CD14-positive monocyte (primary cell): ENCODE measurements around the gene NIPBL. TPM values are rescaled to one million over a fixed set of nuclear protein-coding genes. Genes with fewer than 3 reads are reported as not detected.
A peak's percentile ranks its signal among the peaks of the same experiment; 100 is the strongest.
"Not testable (repeated sequence)": the region's sequence is repeated elsewhere in the genome, so short reads cannot be mapped to it uniquely, and the experiment has no call there.

Experiments
- DNase-seq, 3 donors: peaks; one replicate each; pipeline ENCODE4 v3.0.0-alpha.2; 2011 to 2022
- H2AFZ ChIP-seq: 2 replicates; pipeline ENCODE4 v1.6.0; 2012; ENCODE audit warnings: mild to moderate bottlenecking, low read depth, low read length, inconsistent platforms; ENCODE audit not compliant: insufficient read depth, poor library complexity, severe bottlenecking
- H3K27ac ChIP-seq, 2 donors: 1 replicate in 1 of 2; 2 replicates in 1 of 2; pipeline ENCODE4 v1.5.1; 2012 to 2013; ENCODE audit warnings: low read length in 2 of 2, control low read depth in 1 of 2, inconsistent platforms in 1 of 2, low read depth in 1 of 2, mild to moderate bottlenecking in 1 of 2
- H3K27me3 ChIP-seq, 2 donors: one replicate each; pipeline versions ENCODE4 v1.6.0 to v1.6.1; 2011 to 2013; ENCODE audit warnings: low read length in 2 of 2; ENCODE audit not compliant: control insufficient read depth in 2 of 2, insufficient read depth in 2 of 2
- H3K36me3 ChIP-seq, 2 donors: replicated peaks in 1 of 2; 1 replicate in 1 of 2; 2 replicates in 1 of 2; pipeline versions ENCODE4 v1.5.1 to v1.6.1; 2012 to 2013; ENCODE audit warnings: low read length in 2 of 2, control low read depth in 1 of 2, inconsistent platforms in 1 of 2, mild to moderate bottlenecking in 1 of 2; ENCODE audit not compliant: insufficient read depth in 2 of 2, control insufficient read depth in 1 of 2
- H3K4me1 ChIP-seq, 2 donors: 1 replicate in 1 of 2; 2 replicates in 1 of 2; pipeline versions ENCODE4 v1.5.1 to v1.6.1; 2012 to 2013; ENCODE audit warnings: low read length in 2 of 2, control low read depth in 1 of 2, inconsistent platforms in 1 of 2, mild to moderate bottlenecking in 1 of 2, moderate library complexity in 1 of 2; ENCODE audit not compliant: insufficient read depth in 2 of 2, control insufficient read depth in 1 of 2
- H3K4me2 ChIP-seq: replicated peaks from 2 replicates; pipeline ENCODE3; 2012; ENCODE audit warnings: low read length, moderate library complexity, mild to moderate bottlenecking; ENCODE audit not compliant: poor library complexity, severe bottlenecking; ENCODE audit errors: extremely low read depth
- H3K4me3 ChIP-seq, 3 experiments: fragments of 200-600 bp in 1 of 3; sonication (generic) in 1 of 3; replicated peaks in 1 of 3; 1 replicate in 2 of 3; 2 replicates in 1 of 3; pipeline ENCODE4 v1.5.1; 2011 to 2013; ENCODE audit warnings: low read length in 3 of 3, mild to moderate bottlenecking in 3 of 3, control low read depth in 2 of 3, low read depth in 2 of 3, inconsistent platforms in 1 of 3, moderate library complexity in 1 of 3
- H3K79me2 ChIP-seq: 2 replicates; pipeline ENCODE4 v1.6.0; 2012; ENCODE audit warnings: mild to moderate bottlenecking, control low read depth, inconsistent platforms, low read length, moderate library complexity; ENCODE audit not compliant: insufficient read depth
- H3K9ac ChIP-seq: 2 replicates; pipeline ENCODE4 v1.6.0; 2017; ENCODE audit warnings: low read length, mild to moderate bottlenecking; ENCODE audit not compliant: insufficient read depth, poor library complexity, severe bottlenecking
- H3K9me3 ChIP-seq, 2 donors: replicated peaks in 1 of 2; 1 replicate in 1 of 2; 2 replicates in 1 of 2; pipeline versions ENCODE4 v1.5.1 to v1.6.1; 2012 to 2013; ENCODE audit warnings: low read length in 2 of 2, control low read depth in 1 of 2; ENCODE audit not compliant: control insufficient read depth in 1 of 2, insufficient read depth in 1 of 2
- H4K20me1 ChIP-seq: 2 replicates; pipeline ENCODE4 v1.6.0; 2012; ENCODE audit warnings: mild to moderate bottlenecking, low read length, control low read depth, moderate library complexity; ENCODE audit not compliant: insufficient read depth
- H3K27ac Mint-ChIP-seq, 7 donors: one replicate each; pipeline ENCODE4 v1.8.0; 2020; ENCODE audit warnings: mild to moderate bottlenecking in 7 of 7, mixed read lengths in 7 of 7, moderate library complexity in 6 of 7, inconsistent platforms in 2 of 7
- H3K27me3 Mint-ChIP-seq, 3 donors: one replicate each; pipeline ENCODE4 v1.8.0; 2021 to 2022; ENCODE audit warnings: low read depth in 3 of 3, mild to moderate bottlenecking in 3 of 3, mixed read lengths in 3 of 3, moderate library complexity in 3 of 3, inconsistent platforms in 1 of 3
- H3K36me3 Mint-ChIP-seq, 2 donors: one replicate each; pipeline ENCODE4 v1.8.0; 2020; ENCODE audit warnings: mixed read lengths in 2 of 2, inconsistent platforms in 1 of 2, mild to moderate bottlenecking in 1 of 2
- H3K4me1 Mint-ChIP-seq: one replicate; pipeline ENCODE4 v1.8.0; 2020; ENCODE audit warnings: mild to moderate bottlenecking, mixed read lengths
- H3K4me3 Mint-ChIP-seq, 2 donors: one replicate each; pipeline ENCODE4 v1.8.0; 2020; ENCODE audit warnings: mild to moderate bottlenecking in 2 of 2, mixed read lengths in 2 of 2, moderate library complexity in 1 of 2
- H3K9me3 Mint-ChIP-seq, 7 donors: one replicate each; pipeline ENCODE4 v1.8.0; 2020 to 2022; ENCODE audit warnings: mixed read lengths in 7 of 7, mild to moderate bottlenecking in 6 of 7, moderate library complexity in 6 of 7, inconsistent platforms in 2 of 7
- WGBS: methylation state at CpG from one replicate; pipeline ENCODE4 v1.1.5; 2013; ENCODE audit warnings: missing lambda C conversion rate; ENCODE audit not compliant: insufficient coverage; 5-methylcytosine and 5-hydroxymethylcytosine counted together
- intact Hi-C, 2 donors: fragments of 100-400 bp; cut with micrococcal nuclease; formaldehyde crosslinking; loops; one replicate each; pipeline versions ENCODE4 v1.15.0 to v1.15.1; 2023
- polyA plus RNA-seq, 3 donors: library from polyadenylated mRNA; depleted of rRNA in 1 of 3; unstranded in 2 of 3; stranded (reverse) in 1 of 3; fragments of 300-500 nt in 2 of 3; fragments of >200 nt in 1 of 3; fragmentation: Illumina TruSeq in 2 of 3; gene quantifications; 1 replicate in 2 of 3; 2 replicates in 1 of 3; pipeline ENCODE4 v1.2.3, GENCODE V29; 2012 to 2021
- TF ChIP-seq, protein P1 (sequence below): fragments of 200-600 bp; IDR thresholded peaks from one replicate; pipeline ENCODE4 v1.8.0; 2022; ENCODE audit warnings: antibody characterized with exemption, mild to moderate bottlenecking

The NIPBL gene
- polyA plus RNA-seq, 3 donors: 6.6 to 36.0 (median 16.2) TPM

DNA sequence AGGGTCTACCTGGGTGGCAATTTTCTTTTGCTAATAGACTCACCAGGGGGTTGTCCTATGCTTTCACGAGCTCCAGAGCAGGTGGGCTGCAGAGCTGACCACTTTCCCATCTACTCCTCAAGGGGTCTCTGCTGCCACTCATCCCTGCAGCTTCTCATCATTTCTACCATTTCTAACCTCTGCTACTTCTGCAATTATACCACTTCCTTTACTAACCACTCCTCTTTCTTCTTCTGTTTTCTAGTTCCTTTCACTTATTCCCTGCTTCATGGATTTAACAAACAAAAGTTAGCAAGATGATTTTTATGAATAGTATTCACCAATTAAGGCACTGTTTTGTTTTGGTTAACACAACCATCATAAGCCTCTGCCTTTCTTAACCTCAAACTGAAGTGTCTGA, 34.5 kb upstream of the NIPBL start:
- no peak overlapping the region for H2AFZ ChIP-seq
- Mint-ChIP-seq H3K27me3 (peaks cover 0 to 4% (median 1%) of the 10 kb centered on the region in 3 donors), H3K4me3 (peak overlapping the region in 1 of 2 donors; percentile 74), H3K36me3 (peaks cover 0 to 2% of the 10 kb centered on the region in 2 donors), H3K27ac (peak overlapping the region; percentile 4 to 82 (median 69)), H3K4me1 (peaks cover 59% of the 10 kb centered on the region), H3K9me3 (no peaks in the 10 kb centered on the region)
- WGBS: 20% methylated on average over 1 of the region's 1 CpG
- H3K4me2 ChIP-seq: peak overlapping the region; percentile 69
- H3K9ac ChIP-seq: no peak overlapping the region
- TF ChIP-seq, protein P1, sequence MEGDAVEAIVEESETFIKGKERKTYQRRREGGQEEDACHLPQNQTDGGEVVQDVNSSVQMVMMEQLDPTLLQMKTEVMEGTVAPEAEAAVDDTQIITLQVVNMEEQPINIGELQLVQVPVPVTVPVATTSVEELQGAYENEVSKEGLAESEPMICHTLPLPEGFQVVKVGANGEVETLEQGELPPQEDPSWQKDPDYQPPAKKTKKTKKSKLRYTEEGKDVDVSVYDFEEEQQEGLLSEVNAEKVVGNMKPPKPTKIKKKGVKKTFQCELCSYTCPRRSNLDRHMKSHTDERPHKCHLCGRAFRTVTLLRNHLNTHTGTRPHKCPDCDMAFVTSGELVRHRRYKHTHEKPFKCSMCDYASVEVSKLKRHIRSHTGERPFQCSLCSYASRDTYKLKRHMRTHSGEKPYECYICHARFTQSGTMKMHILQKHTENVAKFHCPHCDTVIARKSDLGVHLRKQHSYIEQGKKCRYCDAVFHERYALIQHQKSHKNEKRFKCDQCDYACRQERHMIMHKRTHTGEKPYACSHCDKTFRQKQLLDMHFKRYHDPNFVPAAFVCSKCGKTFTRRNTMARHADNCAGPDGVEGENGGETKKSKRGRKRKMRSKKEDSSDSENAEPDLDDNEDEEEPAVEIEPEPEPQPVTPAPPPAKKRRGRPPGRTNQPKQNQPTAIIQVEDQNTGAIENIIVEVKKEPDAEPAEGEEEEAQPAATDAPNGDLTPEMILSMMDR: no peak
- H4K20me1 ChIP-seq: no peaks in the 10 kb centered on the region
- H3K27me3 ChIP-seq: no peaks in the 10 kb centered on the region
- intact Hi-C loops: no loop called here
- peaks cover 61 to 66% of the 10 kb centered on the region in 2 donors for H3K4me1 ChIP-seq
- no peaks in the 10 kb centered on the region for H3K36me3 ChIP-seq
- H3K9me3 ChIP-seq: no peaks in the 10 kb centered on the region
- no peaks in the 10 kb centered on the region for H3K79me2 ChIP-seq
- DNase-seq: peak in 2 of 3 donors; percentile 15 to 44
- peak overlapping the region in 1 of 3 experiments; percentile 55 for H3K4me3 ChIP-seq
- peak overlapping the region in 1 of 2 donors; percentile 6 for H3K27ac ChIP-seq

DNA sequence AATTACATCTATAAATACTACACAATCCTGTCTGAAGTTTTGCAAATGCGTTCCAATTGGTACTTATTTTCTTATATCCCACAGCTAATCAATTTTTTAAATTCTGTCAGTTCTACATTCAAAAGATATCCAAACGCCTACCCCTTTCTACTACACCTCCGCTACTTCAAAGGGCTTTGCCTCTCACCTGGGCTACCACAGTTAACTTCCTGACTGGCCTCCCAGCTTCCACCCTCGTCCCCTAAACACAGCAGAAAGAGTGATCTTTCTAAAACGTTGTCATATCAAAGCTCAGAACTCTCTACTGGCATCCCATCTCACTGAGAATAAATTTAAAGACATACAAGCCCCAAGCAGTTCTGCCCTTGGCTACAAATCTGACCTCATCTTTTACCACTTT, 32.3 kb upstream of the NIPBL start:
- H3K36me3 Mint-ChIP-seq: peaks cover 0 to 2% of the 10 kb centered on the region in 2 donors
- DNase-seq: no peak
- H2AFZ ChIP-seq: no peak overlapping the region
- no peaks in the 10 kb centered on the region for H3K27me3 ChIP-seq
- H3K4me1 ChIP-seq: peaks cover 39 to 44% of the 10 kb centered on the region in 2 donors
- H3K79me2 ChIP-seq: no peaks in the 10 kb centered on the region
- no peak overlapping the region for H3K9ac ChIP-seq
- no peak overlapping the region for H3K27ac Mint-ChIP-seq
- H3K4me3 ChIP-seq: no peak overlapping the region
- no peaks in the 10 kb centered on the region for H3K9me3 ChIP-seq
- intact Hi-C loops: no loop called here
- TF ChIP-seq, protein P1: no peak
- H4K20me1 ChIP-seq: no peaks in the 10 kb centered on the region
- peaks cover 0 to under 1% (median 0%) of the 10 kb centered on the region in 7 donors for H3K9me3 Mint-ChIP-seq
- no peak overlapping the region for H3K4me3 Mint-ChIP-seq
- peaks cover 0 to 4% (median 1%) of the 10 kb centered on the region in 3 donors for H3K27me3 Mint-ChIP-seq
- H3K27ac ChIP-seq: no peak overlapping the region
- H3K36me3 ChIP-seq: no peaks in the 10 kb centered on the region
- H3K4me2 ChIP-seq: no peak overlapping the region
- peaks cover 38% of the 10 kb centered on the region for H3K4me1 Mint-ChIP-seq
- WGBS: 88% methylated on average over 5 of the region's 5 CpGs

GRCh38 chr5:36848545-36848944, 28.0 kb upstream of the NIPBL start:
- H3K27ac ChIP-seq, H3K9me3 Mint-ChIP-seq, H3K36me3 Mint-ChIP-seq, H3K9ac ChIP-seq, H3K79me2 ChIP-seq, H3K27ac Mint-ChIP-seq, DNase-seq, H3K27me3 Mint-ChIP-seq, H2AFZ ChIP-seq, H3K4me3 Mint-ChIP-seq, H3K4me1 Mint-ChIP-seq, H3K4me3 ChIP-seq, H3K36me3 ChIP-seq, H3K4me1 ChIP-seq, H3K27me3 ChIP-seq, H3K4me2 ChIP-seq, intact Hi-C loops, H3K9me3 ChIP-seq, H4K20me1 ChIP-seq: not testable (repeated sequence)
- WGBS: 100% methylated on average over 3 of the region's 3 CpGs
